HG03108 (cell line): ENCODE results near the gene TOP1.
"Not testable (repeated sequence)": the region's sequence is repeated elsewhere in the genome, so short reads cannot be mapped to it uniquely, and the experiment has no call there.

Experiments used
- ATAC-seq: cut with Tn5 transposase; IDR thresholded peaks from one replicate; pipeline ENCODE4 v1.9.1; 2021; ENCODE audit warnings: moderate library complexity; ENCODE audit not compliant: unreplicated experiment

Gene TOP1

GRCh38 chr20:41125530-41126457 is 97.2 kb downstream of the TOP1 start:
- ATAC-seq, result no peak

- no peak for ATAC-seq
Measured at GRCh38 chr20:41126719-41127118, 98.1 kb downstream of the TOP1 start.

- ATAC-seq, result not testable (repeated sequence)
Measured at GRCh38 chr20:41128317-41128716, 99.7 kb downstream of the TOP1 start.

GRCh38 chr20:41131594-41132387 is 103.2 kb downstream of the TOP1 start:
- peak; percentile 35 for ATAC-seq

- not testable (repeated sequence) for ATAC-seq
Measured at GRCh38 chr20:41132388-41132775, 103.8 kb downstream of the TOP1 start.

- peak; percentile 37 for ATAC-seq
Measured at GRCh38 chr20:41133709-41134361, 105.2 kb downstream of the TOP1 start.

GRCh38 chr20:41134362-41135186 is 106.0 kb downstream of the TOP1 start:
- ATAC-seq, result no peak

GRCh38 chr20:41135187-41135887 is 106.7 kb downstream of the TOP1 start:
- ATAC-seq, result no peak

GRCh38 chr20:41135888-41136679 is 107.5 kb downstream of the TOP1 start:
- no peak for ATAC-seq

- ATAC-seq, result peak; percentile 43
Measured at GRCh38 chr20:41136680-41137613, 108.3 kb downstream of the TOP1 start, which contains the start of gene PLCG1. Gene PLCG1, plus strand, starts transcription at chr20:41137543. Its CDS starts 99 bp downstream, at chr20:41137642.

- peak; percentile 9 for ATAC-seq
Measured at GRCh38 chr20:41137614-41138474, 109.2 kb downstream of the TOP1 start.

- ATAC-seq, result no peak
Measured at GRCh38 chr20:41138475-41139226, 110.0 kb downstream of the TOP1 start.

- no peak for ATAC-seq
Measured at GRCh38 chr20:41139227-41140093, 110.8 kb downstream of the TOP1 start.

GRCh38 chr20:41140226-41141133 is 111.9 kb downstream of the TOP1 start:
- ATAC-seq, result no peak
